HCT116 (cell line): Measurements from ENCODE around the gene KHDRBS2. TPM values are rescaled to one million over a fixed set of nuclear protein-coding genes. Genes with fewer than 3 reads are reported as not detected.

Experiments
- ATAC-seq: fragments of 200-7000 bp; cut with Tn5 transposase; 2 replicates; pipeline ENCODE4 v1.9.1; 2020; ENCODE audit warnings: mild to moderate bottlenecking, moderate library complexity
- BruUV-seq: library from RNA; stranded (reverse); fragments of 400-500 nt; replicated peaks from 2 replicates; lab custom pipeline; 2021; lab: Mats Ljungman, UMichigan
- CTCF ChIA-PET: fragments of 300-600 bp; sonication (Branson Sonifier 250); formaldehyde crosslinking; loops from one replicate; lab custom pipeline; 2021; ENCODE audit warnings: antibody characterized with exemption; lab: Charles Lee
- POLR2A ChIA-PET: fragments of 300-600, 350-600 bp; sonication (Branson Sonifier 250); formaldehyde crosslinking; loops from one replicate; lab custom pipeline; 2021; ENCODE audit warnings: antibody characterized with exemption; lab: Charles Lee
- RAD21 ChIA-PET, 2 experiments: fragments of 300-600 bp; sonication (Branson Sonifier 250); formaldehyde crosslinking; loops; one replicate each; lab custom pipeline; 2023; ENCODE audit warnings: low total read pairs in 2 of 2; ENCODE audit not compliant: uncharacterized antibody in 2 of 2, unreplicated experiment in 2 of 2, low non-redundant PET in 1 of 2; lab: Charles Lee
- DNase-seq: peaks from one replicate; pipeline ENCODE4 v3.0.0-alpha.2; 2010; ENCODE audit warnings: low read depth, low spot score
- H2AFZ ChIP-seq: fragments of 200-600 bp; shearing (Covaris generic), sonication (generic); 2 replicates; pipeline ENCODE4 v1.6.1; 2017; ENCODE audit warnings: low read depth, mixed run types, mixed read lengths, antibody characterized with exemption, low read length; ENCODE audit not compliant: poor library complexity, severe bottlenecking
- H3K27ac ChIP-seq: 2 replicates; pipeline ENCODE4 v1.5.1; 2012; ENCODE audit warnings: low read depth, low read length
- H3K27me3 ChIP-seq: fragments of 200-600 bp; sonication (generic); 2 replicates; pipeline ENCODE4 v1.6.1; 2016; ENCODE audit warnings: mixed run types, low read length, mixed read lengths; ENCODE audit not compliant: insufficient read depth
- H3K36me3 ChIP-seq, 2 experiments: fragments of 200-500 bp in 1 of 2; fragments of 200-600 bp in 1 of 2; sonication (Bioruptor generic) in 1 of 2; sonication (generic) in 1 of 2; 2 replicates each; pipeline versions ENCODE4 v1.5.1 to v1.6.1; 2014 to 2016; ENCODE audit warnings: low read length in 2 of 2, inconsistent platforms in 1 of 2, mixed read lengths in 1 of 2, mixed run types in 1 of 2; ENCODE audit not compliant: insufficient read depth in 2 of 2, control insufficient read depth in 1 of 2
- H3K4me1 ChIP-seq, 2 experiments: fragments of 200-600 bp in 1 of 2; sonication (generic) in 1 of 2; 2 replicates each; pipeline versions ENCODE4 v1.5.1 to v1.6.1; 2012 to 2017; ENCODE audit warnings: low read length in 2 of 2, inconsistent platforms in 1 of 2, mild to moderate bottlenecking in 1 of 2, mixed read lengths in 1 of 2, mixed run types in 1 of 2, moderate library complexity in 1 of 2; ENCODE audit not compliant: insufficient read depth in 2 of 2, control insufficient read depth in 1 of 2
- H3K4me2 ChIP-seq: fragments of 200-600 bp; sonication (generic); 2 replicates; pipeline ENCODE4 v1.6.1; 2017; ENCODE audit warnings: mixed run types, low read length, mixed read lengths
- H3K4me3 ChIP-seq, 2 experiments: fragments of 200-600 bp in 1 of 2; sonication (generic) in 1 of 2; replicated peaks in 1 of 2; 2 replicates each; pipeline ENCODE4 v1.5.1; 2011 to 2016; ENCODE audit warnings: low read length in 2 of 2, control low read depth in 1 of 2, low read depth in 1 of 2, mild to moderate bottlenecking in 1 of 2, mixed read lengths in 1 of 2, mixed run types in 1 of 2
- H3K79me2 ChIP-seq: fragments of 200-600 bp; sonication (generic); 2 replicates; pipeline ENCODE4 v1.6.1; 2017; ENCODE audit warnings: mild to moderate bottlenecking, mixed run types, low read length, moderate library complexity, mixed read lengths; ENCODE audit not compliant: insufficient read depth
- H3K9ac ChIP-seq: fragments of 200-600 bp; sonication (generic); 2 replicates; pipeline ENCODE4 v1.6.1; 2016; ENCODE audit warnings: low read length, mixed read lengths
- H3K9me2 ChIP-seq: fragments of 200-600 bp; sonication (generic), shearing (Covaris generic); 2 replicates; pipeline ENCODE4 v1.6.1; 2017; ENCODE audit warnings: mixed run types, mild to moderate bottlenecking, moderate library complexity; ENCODE audit not compliant: insufficient read depth
- H3K9me3 ChIP-seq, 2 experiments: fragments of 200-500 bp in 1 of 2; fragments of 200-600 bp in 1 of 2; sonication (Bioruptor generic) in 1 of 2; sonication (generic) in 1 of 2; 2 replicates each; pipeline ENCODE4 v1.6.1; 2014 to 2017; ENCODE audit warnings: low read length in 2 of 2, mixed read lengths in 2 of 2, inconsistent platforms in 1 of 2, low read depth in 1 of 2, mild to moderate bottlenecking in 1 of 2, mixed run types in 1 of 2, moderate library complexity in 1 of 2; ENCODE audit not compliant: control insufficient read depth in 1 of 2, insufficient read depth in 1 of 2
- H4K20me1 ChIP-seq: fragments of 200-600 bp; sonication (generic), shearing (Covaris generic); 2 replicates; pipeline ENCODE4 v1.6.1; 2017; ENCODE audit warnings: mixed run types, mild to moderate bottlenecking, moderate library complexity; ENCODE audit not compliant: insufficient read depth
- CBX3 ChIP-seq: IDR thresholded peaks from 2 replicates; pipeline ENCODE4 v1.6.1; 2012; ENCODE audit warnings: low read depth
- CEBPB ChIP-seq: IDR thresholded peaks from 2 replicates; pipeline ENCODE4 v1.6.1; 2012; ENCODE audit warnings: low read depth
- CTCF ChIP-seq, 3 experiments: fragments of 200-600 bp in 1 of 3; sonication (generic) in 1 of 3; IDR thresholded peaks in 2 of 3; conservative IDR thresholded peaks in 1 of 3; 2 replicates each; pipeline ENCODE4 v1.5.1; 2012 to 2017; ENCODE audit warnings: low read depth in 2 of 3, low read length in 2 of 3, antibody characterized with exemption in 1 of 3, borderline replicate concordance in 1 of 3, control low read depth in 1 of 3, mild to moderate bottlenecking in 1 of 3, mixed read lengths in 1 of 3, mixed run types in 1 of 3, moderate library complexity in 1 of 3; ENCODE audit not compliant: insufficient read depth in 1 of 3
- ELF1 ChIP-seq: IDR thresholded peaks from 2 replicates; pipeline ENCODE4 v1.6.1; 2012; ENCODE audit warnings: low read depth, borderline replicate concordance
- EZH2 ChIP-seq: fragments of 200-600 bp; sonication (generic); IDR thresholded peaks from 2 replicates; pipeline ENCODE4 v1.6.1; 2017; ENCODE audit warnings: antibody characterized with exemption, mixed run types
- EZH2phosphoT487 ChIP-seq: fragments of 200-600 bp; IDR thresholded peaks from 2 replicates; pipeline ENCODE4 v1.6.1; 2018; ENCODE audit warnings: antibody characterized with exemption, borderline replicate concordance
- FOSL1 ChIP-seq: IDR thresholded peaks from 2 replicates; pipeline ENCODE4 v1.6.1; 2012; ENCODE audit warnings: low read depth
- MAX ChIP-seq: IDR thresholded peaks from 2 replicates; pipeline ENCODE4 v1.6.1; 2012
- POLR2A ChIP-seq: IDR thresholded peaks from 2 replicates; pipeline ENCODE4 v1.7.0; 2011; ENCODE audit warnings: borderline replicate concordance; ENCODE audit not compliant: insufficient read depth, insufficient read length; ENCODE audit errors: extremely low read depth
- SIN3A ChIP-seq: IDR thresholded peaks from 2 replicates; pipeline ENCODE4 v1.6.1; 2012; ENCODE audit warnings: low read depth
- SP1 ChIP-seq: IDR thresholded peaks from 2 replicates; pipeline ENCODE4 v1.6.1; 2012; ENCODE audit warnings: low read depth
- SRF ChIP-seq: IDR thresholded peaks from 2 replicates; pipeline ENCODE4 v1.6.1; 2012; ENCODE audit warnings: low read depth
- TCF7L2 ChIP-seq: IDR thresholded peaks from 2 replicates; pipeline ENCODE4 v1.7.0; 2011; ENCODE audit warnings: borderline replicate concordance, inconsistent platforms; ENCODE audit not compliant: insufficient read depth, insufficient read length; ENCODE audit errors: extremely low read depth
- YY1 ChIP-seq: IDR thresholded peaks from 2 replicates; pipeline ENCODE4 v1.6.1; 2011; ENCODE audit warnings: low read length, low read depth, moderate library complexity, mild to moderate bottlenecking; ENCODE audit not compliant: insufficient replicate concordance; ENCODE audit errors: extremely low read depth
- ZFX ChIP-seq: fragments of 450-650 bp; IDR thresholded peaks from 2 replicates; pipeline ENCODE4 v1.6.1; 2017
- ZNF274 ChIP-seq: fragments of 200-500 bp; sonication (Bioruptor generic); IDR thresholded peaks from 2 replicates; pipeline ENCODE4 v1.6.1; 2014; ENCODE audit warnings: mild to moderate bottlenecking, low read depth, low read length, inconsistent platforms
- intact Hi-C: fragments of 100-400 bp; cut with micrococcal nuclease; formaldehyde crosslinking; loops from 2 replicates; pipeline ENCODE4 v1.10.0; 2022
- total RNA-seq: library from RNA; stranded (reverse); gene quantifications from one replicate; pipeline ENCODE4 v1.2.1, GENCODE V29; 2021; ENCODE audit not compliant: unreplicated experiment

Gene KHDRBS2
- total RNA-seq, 1 experiment from 2014 or later: not detected

- H3K9me2 ChIP-seq: no peaks in the 10 kb centered on the region
- TF ChIP-seq CBX3: no peak
- no peak for TF ChIP-seq ELF1
- TF ChIP-seq SP1: no peak
- no peak for TF ChIP-seq EZH2
- TF ChIP-seq MAX: no peak
- TF ChIP-seq FOSL1: no peak
- no peak for TF ChIP-seq POLR2A
- TF ChIP-seq CEBPB: no peak
- no peak for TF ChIP-seq ZFX
- TF ChIP-seq TCF7L2: no peak
- TF ChIP-seq EZH2phosphoT487: no peak
- no peak for TF ChIP-seq YY1
- no peak for TF ChIP-seq SRF
- TF ChIP-seq CTCF (IDR thresholded peaks at IDR 0.05 in 2 of 3, conservative IDR thresholded peaks at IDR 0.05 in 1 of 3; ENCODE audit: borderline replicate concordance in 1 of 3, insufficient read depth in 1 of 3, low read depth in 2 of 3, low read length in 2 of 3): no peak
- TF ChIP-seq SIN3A: no peak
- no peak for TF ChIP-seq ZNF274
- intact Hi-C loops: no loop called here
- H3K4me3 ChIP-seq: no peak overlapping the region
- H3K79me2 ChIP-seq: no peaks in the 10 kb centered on the region
- no peak overlapping the region for H3K9ac ChIP-seq
- BruUV-seq: no TSS peak
- ChIA-PET CTCF (no interaction called here), POLR2A (no interaction called here), RAD21 (no interaction called here)
- DNase-seq: no peak
- no peaks in the 10 kb centered on the region for H3K36me3 ChIP-seq
- no peak for ATAC-seq
- H4K20me1 ChIP-seq: no peaks in the 10 kb centered on the region
- no peak overlapping the region for H3K27ac ChIP-seq
- H2AFZ ChIP-seq: no peak overlapping the region
- H3K4me1 ChIP-seq: no peaks in the 10 kb centered on the region
- H3K27me3 ChIP-seq: no peaks in the 10 kb centered on the region
- peaks cover 26 to 32% of the 10 kb centered on the region in 2 experiments; a peak in 3 of 4 replicates for H3K9me3 ChIP-seq
- H3K4me2 ChIP-seq: no peak overlapping the region
Measured at GRCh38 chr6:61909486-61909885, 376.5 kb downstream of the KHDRBS2 start.
